HG02884 (cell line): ENCODE data around the gene CECR2.

Experiments used
- ATAC-seq: cut with Tn5 transposase; IDR thresholded peaks from one replicate; pipeline ENCODE4 v1.9.1; 2021; ENCODE audit warnings: mild to moderate bottlenecking, moderate library complexity; ENCODE audit not compliant: unreplicated experiment

The CECR2 gene

GRCh38 chr22:17366830-17367229, 2.4 kb upstream of the CECR2 start:
- no peak for ATAC-seq

GRCh38 chr22:17368144-17368543, 1.1 kb upstream of the CECR2 start:
- no peak for ATAC-seq

GRCh38 chr22:17368554-17369438, 464 bp upstream of the CECR2 start:
- ATAC-seq, result no peak

GRCh38 chr22:17370026-17370765, 936 bp downstream of the CECR2 start:
- no peak for ATAC-seq

- ATAC-seq, result no peak
Measured at GRCh38 chr22:17370766-17371432, 1.6 kb downstream of the CECR2 start.

- no peak for ATAC-seq
Measured at GRCh38 chr22:17371448-17371847, 2.2 kb downstream of the CECR2 start.

- ATAC-seq, result no peak
Measured at GRCh38 chr22:17373855-17374254, 4.6 kb downstream of the CECR2 start.

- no peak for ATAC-seq
Measured at GRCh38 chr22:17375914-17376614, 6.8 kb downstream of the CECR2 start.

- ATAC-seq, result no peak
Measured at GRCh38 chr22:17376950-17377349, 7.7 kb downstream of the CECR2 start.

- no peak for ATAC-seq
Measured at GRCh38 chr22:17379944-17380343, 10.7 kb downstream of the CECR2 start.

- no peak for ATAC-seq
Measured at GRCh38 chr22:17380359-17381087, 11.3 kb downstream of the CECR2 start.

GRCh38 chr22:17381192-17381913, 12.1 kb downstream of the CECR2 start:
- no peak for ATAC-seq

- no peak for ATAC-seq
Measured at GRCh38 chr22:17384612-17385330, 15.5 kb downstream of the CECR2 start.

GRCh38 chr22:17387356-17387755, 18.1 kb downstream of the CECR2 start:
- ATAC-seq, result no peak

- no peak for ATAC-seq
Measured at GRCh38 chr22:17388235-17388634, 19.0 kb downstream of the CECR2 start.

- ATAC-seq, result no peak
Measured at GRCh38 chr22:17390087-17390486, 20.8 kb downstream of the CECR2 start.

- ATAC-seq, result no peak
Measured at GRCh38 chr22:17396516-17396915, 27.3 kb downstream of the CECR2 start.

GRCh38 chr22:17397756-17398547, 28.7 kb downstream of the CECR2 start:
- ATAC-seq, result no peak
